ENCODE data around the gene LAMB4.
"Not testable (repeated sequence)": the region's sequence is repeated elsewhere in the genome, so short reads cannot be mapped to it uniquely, and the experiment has no call there.

The LAMB4 gene

DNA sequence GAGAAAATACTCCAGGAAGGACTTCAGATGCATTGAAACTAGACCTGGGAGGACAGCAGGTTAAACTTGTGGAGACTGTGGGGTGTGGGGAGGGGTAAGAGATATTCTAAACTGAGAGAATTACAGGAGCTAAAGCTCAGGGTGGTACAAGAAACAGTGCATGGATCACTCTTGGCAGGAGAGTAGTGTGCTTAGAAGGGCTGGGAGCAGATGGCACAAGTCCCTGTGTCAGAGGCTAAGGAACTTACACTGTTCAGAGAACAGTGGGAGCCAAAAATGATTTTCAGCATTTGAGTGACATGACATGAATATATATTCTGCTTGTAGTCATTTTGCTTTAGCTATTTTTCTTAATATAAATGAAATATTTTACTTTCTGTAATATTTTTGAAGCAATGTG, 91.2 kb downstream of the LAMB4 start:
- no peak for DNase-seq

DNA sequence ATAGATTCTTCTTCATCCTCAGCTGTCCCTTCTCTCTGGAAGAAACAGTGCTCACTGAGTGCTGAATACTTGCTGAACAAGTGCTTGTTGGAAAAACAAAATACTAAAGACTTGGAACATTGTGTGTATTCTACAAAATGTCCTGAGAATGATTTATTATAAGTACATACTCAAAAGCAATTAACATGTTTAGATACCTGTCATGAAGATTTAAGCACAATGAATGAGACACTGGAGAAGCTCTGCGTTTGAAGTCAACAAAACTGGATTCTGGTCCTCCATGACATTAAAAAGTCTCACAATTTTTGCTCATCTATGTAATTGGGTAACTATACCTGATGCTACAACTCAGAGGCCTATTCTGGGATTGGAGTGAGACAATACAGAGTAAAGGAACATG, 92.4 kb downstream of the LAMB4 start:
- DNase-seq: no peak

DNA sequence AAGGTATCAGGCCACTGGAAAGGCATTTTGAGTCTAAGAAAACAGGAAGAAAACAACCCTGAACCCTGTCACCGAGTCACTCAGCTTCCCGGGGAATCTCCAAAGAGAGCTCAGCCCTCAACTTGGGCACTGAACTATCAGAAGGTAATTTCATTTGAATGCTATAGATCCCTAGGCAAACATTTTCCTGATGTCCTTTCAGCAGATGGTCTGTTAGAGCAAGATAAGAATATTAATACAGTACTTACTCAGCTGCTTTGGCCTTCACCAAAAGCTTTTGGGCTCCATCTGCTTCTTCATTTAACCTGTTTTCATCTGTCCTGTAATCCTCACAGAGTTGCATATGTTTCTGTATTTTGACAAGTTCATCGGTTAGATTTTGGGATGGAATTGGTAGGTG, 93.0 kb downstream of the LAMB4 start:
- no peak for DNase-seq

DNA sequence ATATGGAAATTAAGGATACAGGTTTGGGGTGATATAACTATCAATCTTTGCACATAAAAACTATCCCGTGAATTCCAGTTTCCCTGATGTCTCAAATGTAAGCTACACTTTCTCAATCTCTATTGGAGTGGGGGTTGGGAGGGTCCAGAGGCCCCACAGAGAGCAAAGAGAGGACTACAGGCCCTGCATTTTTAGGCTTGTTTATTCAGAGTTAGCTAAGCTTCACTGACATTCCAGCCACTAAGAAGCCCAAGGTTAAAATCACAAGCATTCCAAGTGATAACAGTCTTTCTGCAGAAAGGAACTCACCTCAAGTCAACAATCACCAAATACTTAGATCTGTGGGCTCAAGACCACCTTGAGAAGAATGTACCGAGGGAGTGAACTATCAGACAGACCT, 95.6 kb downstream of the LAMB4 start:
- DNase-seq: no peak

DNA sequence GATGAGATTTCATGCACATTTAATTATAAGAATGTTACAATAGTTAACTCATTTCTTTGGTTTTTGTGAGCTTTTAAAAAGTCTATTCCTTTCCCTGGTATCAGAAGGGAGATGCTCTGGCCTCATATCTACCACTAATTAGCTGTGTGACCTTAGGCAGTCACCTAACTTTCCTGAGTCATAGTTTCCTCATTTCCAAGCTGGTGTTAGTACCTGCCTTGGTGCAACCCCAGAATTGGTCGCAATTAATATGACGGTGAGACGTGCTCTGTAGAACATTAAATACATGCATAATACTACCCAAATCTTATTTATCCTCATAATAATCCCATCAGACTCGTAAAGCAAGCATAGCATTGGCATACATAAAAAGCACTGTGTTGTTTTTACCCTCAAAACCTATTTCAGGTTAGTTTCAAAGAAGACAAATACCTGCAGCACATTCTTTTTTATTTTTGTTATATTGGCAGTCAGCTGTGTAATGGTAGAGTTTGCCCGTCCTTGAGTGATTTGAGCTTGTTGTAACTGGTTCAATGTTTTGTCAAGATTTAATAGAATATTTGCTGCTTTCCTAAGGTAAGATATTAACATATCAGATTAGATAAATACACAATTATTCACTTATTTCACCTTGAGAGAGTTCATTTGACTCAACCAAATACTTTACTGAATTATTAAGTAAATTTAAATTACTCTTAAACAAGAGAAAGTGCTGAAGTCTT, 96.2 kb downstream of the LAMB4 start:
- no peak for DNase-seq

DNA sequence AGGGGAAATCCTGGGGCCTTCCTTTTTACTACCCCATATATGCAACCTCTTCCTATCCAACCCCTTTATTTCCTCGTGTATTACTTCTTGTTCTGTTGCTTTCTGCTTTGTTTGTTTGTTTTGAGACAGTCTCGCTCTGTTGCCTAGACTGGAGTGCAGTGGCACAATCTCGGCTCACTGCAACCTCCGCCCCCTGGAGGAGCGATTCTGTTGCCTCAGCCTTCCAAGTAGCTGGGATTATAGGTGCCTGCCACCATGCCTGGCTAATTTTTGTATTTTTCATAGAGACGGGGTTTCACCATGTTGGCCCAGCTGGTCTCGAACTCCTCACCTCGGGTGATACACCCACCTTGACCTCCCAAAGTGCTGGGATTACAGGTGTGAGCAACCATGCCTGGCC, 96.9 kb downstream of the LAMB4 start:
- DNase-seq: not testable (repeated sequence)

DNA sequence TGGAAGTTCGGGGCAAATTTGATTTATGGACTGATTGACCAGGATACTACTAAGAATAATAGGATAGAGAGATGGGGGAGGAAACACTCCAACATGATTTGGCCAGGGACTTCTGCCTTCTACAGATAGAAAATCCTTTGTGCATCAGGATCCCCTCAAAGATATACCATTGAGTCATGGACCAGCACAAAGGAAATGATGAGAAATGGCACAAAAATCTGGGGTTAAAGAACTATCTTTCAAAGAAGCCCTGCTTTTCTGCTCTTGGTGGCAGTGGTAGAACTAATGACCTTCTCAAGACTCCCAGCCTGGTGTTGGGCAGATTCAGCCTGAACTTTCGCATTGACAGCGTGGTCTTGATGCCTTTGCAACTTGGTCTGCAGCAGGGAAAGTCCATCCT, 99.6 kb downstream of the LAMB4 start:
- no peak for DNase-seq

DNA sequence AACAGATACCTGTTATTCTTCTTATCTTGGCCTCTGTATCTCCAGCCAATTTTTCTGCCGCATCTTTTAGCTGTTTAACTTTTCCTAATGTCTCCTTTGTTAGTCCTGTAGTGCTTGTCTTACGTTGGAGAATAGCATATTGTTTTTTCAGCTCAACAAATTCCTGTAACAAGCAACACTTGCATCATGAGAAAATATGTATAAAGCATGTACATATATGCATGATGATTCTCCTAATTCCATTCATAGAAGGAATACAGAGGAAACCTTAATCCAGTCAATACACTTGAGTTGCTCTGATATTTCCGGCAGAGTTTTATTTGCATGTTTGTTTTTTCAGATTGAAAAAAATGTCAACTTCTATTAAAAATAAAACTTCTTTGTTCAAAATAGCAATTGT, 101.1 kb downstream of the LAMB4 start:
- no peak for DNase-seq

DNA sequence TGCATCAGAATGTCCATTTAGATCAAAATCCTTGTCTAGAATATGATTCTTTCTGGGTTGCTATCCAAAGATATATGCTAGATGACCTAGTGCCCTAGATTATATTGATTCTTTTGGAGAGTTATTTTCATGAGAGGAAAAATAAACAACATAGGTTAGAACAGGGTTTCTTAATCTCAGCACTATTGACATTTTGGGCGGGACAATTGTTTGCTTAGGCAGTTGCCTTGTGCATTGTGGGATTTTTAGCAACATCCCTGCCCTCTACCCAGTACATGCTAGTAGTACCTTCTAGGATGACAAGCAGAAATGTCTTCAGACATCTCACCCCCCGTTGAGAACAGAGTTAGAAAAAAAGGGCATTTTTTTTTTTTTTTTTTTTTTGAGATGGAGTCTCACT, 102.0 kb downstream of the LAMB4 start:
- no peak for DNase-seq

DNA sequence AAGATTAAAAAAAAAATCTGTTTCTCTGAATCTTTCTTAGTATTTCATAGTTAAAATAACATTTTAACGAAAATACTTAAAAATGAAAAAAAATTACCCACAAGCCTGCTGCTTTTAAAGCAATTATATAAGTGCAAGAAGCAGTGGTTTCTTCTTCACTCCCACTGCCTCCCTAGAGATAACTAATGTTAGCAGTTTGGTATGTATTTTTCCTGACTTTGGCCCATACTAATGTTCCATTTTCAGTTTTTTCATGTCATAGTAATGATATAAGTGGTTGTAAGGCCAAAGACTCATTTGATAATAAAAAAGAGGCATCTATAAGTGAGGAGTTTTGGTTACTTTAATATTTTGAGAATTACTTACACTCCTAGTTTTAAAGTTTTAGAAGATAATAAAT, 102.9 kb downstream of the LAMB4 start:
- no peak for DNase-seq

DNA sequence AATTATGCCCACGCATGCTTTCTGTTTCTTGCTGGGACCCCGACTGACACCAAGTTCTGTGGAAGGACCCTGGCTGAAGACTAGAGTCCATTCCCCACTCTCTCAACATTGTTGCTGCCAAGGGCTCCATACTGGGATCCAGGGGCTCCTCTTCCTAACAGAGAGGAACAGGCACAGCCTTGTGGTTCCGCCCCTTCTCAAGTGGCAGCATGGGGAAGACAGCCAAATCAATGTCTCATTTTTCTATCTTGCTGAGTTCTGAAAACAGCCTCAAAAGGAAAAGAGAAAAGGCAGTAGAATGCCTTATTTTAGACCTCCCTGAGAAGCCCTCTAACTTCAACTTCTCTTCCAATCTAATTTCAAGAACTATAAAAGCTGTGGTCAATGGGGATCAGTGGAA, 103.5 kb downstream of the LAMB4 start:
- DNase-seq: no peak

DNA sequence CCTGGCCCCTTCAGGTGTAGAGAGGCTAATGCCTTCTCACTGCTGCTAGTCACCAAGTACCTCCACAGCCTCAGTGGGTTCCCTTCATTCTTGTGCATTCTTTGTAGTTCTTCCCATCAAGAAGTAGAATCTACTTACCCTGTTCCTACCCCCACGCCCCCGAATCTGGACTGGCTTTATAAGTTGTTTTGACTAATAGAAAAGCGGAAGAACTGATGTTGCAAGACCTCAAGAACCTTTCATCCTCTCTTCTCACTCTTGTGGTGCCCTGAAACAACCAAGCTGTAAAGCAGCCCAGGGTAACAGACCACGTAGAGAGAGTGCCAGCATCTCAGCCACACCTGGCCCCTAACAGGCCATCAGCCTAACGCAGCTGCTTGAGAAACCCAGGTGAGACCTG, 104.0 kb downstream of the LAMB4 start:
- DNase-seq: no peak

DNA sequence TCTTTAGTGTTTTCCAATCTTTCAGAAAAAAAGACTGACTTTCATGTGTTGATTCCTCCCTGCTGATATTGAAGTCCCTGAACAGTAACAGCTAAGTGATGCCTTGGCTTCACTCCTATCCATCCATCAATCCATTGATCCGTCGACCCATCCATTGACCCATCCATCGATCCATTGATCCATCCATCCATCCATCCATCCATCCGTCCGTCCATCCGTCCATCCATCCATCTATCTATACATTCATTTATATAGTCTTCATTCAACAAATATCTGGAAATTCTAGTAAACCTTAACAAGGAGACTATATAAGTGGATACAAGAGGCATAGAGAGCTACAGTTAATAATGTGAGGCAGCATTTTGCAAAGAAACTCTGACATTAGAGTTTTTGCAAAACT, 105.6 kb downstream of the LAMB4 start:
- no peak for DNase-seq

DNA sequence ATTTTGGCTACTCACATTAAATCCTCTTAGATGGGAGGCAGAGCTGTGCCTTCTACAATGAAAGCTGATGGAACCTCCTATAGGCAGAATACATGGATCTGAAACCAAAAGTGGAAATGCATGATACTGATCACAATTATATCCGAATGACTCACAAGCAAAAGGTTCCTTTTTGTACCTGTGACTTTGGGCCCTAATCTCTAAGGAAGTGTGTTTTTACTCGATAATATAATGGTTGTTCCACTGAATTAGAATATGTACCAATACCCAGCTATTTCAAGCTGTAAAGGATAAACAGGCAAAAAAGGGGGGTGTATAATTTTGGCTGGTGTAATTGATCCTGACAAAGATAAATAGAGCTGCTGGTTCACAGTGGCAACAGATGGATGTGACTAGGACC, 109.6 kb downstream of the LAMB4 start:
- DNase-seq: no peak

DNA sequence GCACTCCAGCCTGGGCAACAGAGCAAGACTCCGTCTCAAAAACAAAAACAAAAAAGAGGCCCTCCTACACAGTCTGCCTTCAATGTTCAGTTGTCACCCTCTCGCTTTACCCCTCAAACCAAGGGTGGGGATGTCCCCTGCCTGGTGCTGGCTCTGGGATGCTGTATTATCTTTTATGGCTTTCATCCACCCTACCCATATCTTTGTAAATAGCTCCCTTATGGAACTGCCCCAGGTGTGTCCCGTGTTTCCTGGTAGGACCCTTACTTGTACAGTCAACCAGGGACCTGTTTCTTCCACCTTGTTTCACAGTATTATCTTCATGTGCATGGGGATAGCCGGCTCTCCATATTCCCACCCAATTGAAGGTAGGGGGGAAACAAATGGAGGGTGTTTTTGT, 111.5 kb downstream of the LAMB4 start:
- no peak for DNase-seq

DNA sequence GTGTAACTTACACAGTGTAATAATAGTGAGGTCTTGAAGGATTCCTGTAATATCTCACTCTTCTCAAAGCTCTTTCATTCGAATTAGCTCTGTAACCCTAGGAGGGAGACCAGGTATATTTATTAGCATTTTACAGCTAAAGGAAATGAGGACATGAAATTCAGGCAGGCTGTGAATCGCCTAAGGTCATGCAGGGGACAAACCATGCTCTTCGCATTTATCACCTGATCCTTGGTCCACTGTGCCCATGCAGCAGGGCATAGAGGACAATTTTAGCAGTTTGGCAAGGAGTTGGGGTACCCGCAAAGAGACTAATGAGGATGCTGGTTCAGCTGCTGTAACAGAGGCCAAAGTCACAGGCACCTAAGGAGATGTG, 112.4 kb downstream of the LAMB4 start:
- no peak for DNase-seq

DNA sequence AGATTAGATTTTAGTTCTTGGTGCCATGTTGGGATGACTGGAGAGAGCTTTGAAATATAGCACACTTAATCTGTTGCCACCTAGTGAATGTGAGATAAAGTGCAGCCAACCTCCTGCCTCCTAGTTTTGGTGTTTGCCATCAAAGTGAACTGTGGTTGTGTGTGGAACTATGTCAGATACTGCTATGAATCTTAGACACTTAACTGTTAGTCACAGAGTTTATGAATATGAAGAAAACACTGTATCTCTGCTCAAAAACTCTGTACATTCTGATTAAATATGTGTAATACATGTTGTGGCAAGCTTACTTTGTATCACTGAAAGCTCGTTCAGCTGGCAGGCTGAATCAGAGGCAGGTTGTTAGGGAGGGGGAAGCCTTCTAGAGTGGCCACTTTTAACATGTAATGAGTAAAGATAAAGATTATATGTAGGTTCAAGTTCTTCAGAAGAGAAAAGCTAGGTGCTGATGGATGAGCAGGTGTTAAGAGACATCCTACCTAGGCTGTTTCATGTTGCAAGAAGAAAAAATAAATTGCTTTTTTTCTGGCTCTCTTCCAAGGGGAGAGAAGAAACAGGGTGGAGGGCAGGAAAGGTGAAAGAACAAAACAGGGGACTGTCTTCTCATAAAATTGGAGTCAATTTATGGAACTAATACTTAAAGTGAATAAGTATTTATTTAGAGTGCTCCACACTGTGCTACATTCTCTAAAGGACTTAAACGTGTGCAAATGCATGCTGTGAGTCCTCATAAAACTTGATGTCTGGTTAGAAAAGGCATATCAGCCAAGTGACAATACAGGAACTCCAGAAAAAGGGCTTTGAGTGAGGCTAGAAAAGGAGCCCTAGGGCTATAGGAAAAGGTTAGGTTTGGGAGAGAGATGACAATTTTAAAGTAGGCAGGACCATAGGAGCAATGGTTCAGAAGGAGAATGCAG, 113.1 kb downstream of the LAMB4 start:
- no peak for DNase-seq

DNA sequence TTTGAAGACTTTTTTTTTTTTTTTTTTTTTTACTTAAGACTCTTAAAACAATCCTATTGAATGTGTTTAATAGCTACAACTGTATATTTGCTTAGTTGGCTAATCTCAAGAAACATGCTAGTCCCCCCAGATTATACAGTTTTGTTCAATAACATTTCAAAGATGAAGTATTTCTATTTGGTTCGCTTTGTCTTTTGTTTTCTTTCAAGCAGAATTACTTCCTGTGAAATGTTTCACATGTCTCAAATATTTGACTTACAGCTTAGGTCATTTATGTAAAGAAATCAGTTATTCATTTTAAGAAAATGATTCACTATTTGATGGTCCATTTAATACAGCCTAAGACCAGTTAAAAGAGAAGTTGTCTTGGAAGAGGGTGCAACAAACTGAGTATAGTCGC, 114.4 kb downstream of the LAMB4 start:
- DNase-seq: no peak

DNA sequence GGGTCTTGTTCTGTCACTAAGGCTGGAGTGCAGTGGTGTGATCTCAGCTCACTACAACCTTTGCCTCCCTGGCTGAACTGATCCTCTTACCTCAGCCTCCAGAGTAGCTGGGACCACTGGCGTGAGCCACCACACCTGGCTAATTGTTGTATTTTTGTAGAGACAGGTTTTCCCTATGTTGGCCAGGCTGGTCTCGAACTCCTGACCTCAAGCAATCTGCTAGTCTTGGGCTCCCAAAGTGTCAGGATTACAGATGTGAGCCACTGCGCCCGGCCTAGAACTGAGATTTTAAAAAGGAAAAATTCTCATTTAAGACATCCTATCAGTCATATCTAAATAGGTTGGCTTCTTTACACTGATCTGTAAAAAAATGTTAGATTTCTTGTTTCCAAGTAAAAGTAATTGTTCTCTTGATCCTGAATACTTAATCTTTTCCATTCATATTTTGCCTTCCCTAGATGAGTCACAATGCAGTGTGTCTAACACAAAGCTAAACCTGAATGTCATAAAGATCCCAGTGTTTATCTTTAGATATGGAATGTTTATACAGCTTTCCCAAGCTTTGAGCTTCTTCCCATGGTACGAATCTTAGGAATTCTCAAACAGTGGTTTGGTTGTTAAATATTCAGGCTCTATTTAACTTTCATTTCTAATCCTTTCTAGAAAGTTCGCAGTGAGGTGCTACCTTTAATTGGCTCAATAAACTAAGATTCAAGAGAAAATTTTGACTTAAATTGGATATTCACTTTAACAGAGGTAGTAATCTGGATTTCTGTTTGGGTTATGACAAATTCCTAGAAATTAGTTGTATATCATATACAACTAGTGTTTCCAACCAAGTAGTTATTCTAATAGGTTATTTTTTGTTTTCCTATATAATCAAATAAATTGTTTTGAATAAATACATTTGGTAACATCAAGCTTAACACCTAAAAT, 115.1 kb downstream of the LAMB4 start:
- DNase-seq: no peak

DNA sequence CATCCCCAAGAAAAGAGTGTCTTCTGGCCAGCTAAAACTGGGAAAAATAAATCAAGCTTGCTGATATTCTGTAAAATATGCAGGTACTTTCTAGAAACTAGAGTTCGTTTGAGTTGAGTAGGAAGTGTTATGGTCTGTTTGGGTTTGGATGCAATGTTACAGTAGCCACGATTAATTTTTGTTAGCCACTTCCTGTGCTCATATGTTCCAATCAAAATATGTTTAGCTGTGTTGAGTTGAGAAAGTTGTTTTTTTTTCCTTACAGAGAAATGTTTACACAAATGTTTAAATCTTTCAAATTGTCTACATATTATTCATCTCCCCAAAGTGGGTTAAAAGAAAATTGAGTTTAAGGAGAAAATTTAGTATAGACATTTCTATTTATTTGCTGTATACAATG, 115.9 kb downstream of the LAMB4 start:
- DNase-seq: no peak

DNA sequence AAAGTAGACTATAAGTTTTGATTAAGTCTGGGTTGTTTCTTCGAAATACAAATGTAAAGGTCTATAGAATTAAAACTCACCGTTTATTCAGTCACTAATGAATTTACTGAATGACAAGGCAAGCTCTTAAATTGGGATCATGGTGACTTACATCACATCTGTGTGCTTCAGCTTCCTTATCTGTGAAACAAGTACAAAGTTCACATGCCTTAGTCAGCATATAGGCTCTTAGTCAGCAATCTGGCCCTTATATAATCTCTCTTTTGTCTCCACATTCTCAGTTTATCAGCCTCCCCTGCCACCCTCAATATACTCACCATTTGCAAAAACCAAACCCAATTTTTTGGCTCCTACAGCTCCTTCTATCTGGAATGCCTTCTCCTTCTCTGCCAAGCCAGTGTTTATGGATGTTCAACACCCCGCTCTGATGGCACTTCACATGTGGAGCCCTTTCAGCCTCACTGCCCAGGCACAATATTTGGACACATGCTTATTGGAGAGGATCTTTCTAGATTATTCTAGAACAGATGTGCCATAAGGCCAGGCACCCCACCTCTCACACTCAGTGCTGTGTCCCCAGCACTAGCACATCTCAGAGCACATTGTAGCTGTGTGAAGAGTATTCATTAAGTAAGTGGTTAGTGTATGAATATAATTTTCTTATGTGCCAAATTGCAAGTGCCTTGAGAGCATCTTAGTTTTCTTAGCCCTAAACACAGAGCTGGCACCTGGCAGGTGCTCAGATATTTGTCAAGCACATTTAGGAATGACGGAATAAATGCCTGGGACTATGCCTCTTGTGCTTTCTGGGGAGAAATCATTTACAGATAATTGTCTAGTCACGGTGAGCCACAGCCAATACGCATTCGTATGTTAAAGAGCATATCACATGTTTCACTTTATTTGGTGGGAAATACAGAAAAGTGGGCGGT, 117.4 kb downstream of the LAMB4 start:
- no peak for DNase-seq

DNA sequence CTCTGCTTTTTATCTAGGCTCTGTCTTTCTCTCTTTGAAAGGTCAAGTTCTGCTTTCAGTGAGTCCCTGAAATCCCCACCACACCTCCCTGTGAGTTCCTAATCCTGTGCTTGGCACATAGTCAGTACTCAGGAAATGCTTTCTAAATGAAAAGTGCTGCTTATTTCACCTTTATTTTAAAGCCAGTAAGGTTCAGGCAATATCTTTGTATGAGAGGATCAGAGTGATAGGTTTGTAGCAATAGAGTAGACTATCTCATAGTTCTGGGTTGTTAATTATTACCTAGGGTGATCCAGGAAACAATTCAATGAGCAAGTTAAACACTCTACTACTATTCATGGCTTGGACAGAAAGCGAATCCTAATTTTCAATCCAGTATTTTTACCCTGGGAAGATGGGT, 119.8 kb downstream of the LAMB4 start:
- DNase-seq: no peak

All from CD4-positive, alpha-beta T cell treated with Interleukin-12 subunit alpha and Interleukin-12 subunit beta, for 1 hour (primary cell).